Endothelial cell of umbilical vein (primary cell): ENCODE results near the gene LTBP1. TPM values are rescaled to one million over a fixed set of nuclear protein-coding genes. Genes with fewer than 3 reads are reported as not detected.

Experiments
- BruUV-seq: library from RNA; stranded (reverse); fragments of 400-500 nt; replicated peaks from 2 replicates; lab custom pipeline; 2021; lab: Mats Ljungman, UMichigan
- CTCF ChIA-PET: fragments of 300-600, 350-600 bp; sonication (Branson Sonifier 250); formaldehyde crosslinking; loops from one replicate; lab custom pipeline; 2021; ENCODE audit warnings: antibody characterized with exemption, inconsistent platforms; lab: Charles Lee
- POLR2A ChIA-PET: fragments of 300-600, 350-600 bp; sonication (Branson Sonifier 250); formaldehyde crosslinking; loops from one replicate; lab custom pipeline; 2021; ENCODE audit warnings: antibody characterized with exemption, inconsistent platforms; lab: Charles Lee
- DNase-seq: peaks from one replicate; pipeline ENCODE4 v3.0.0-alpha.2; 2011; ENCODE audit warnings: low read depth, low spot score
- FAIRE-seq: peaks from 2 replicates; lab custom pipeline; 2011; peaks lifted over from hg19 to GRCh38; lab: Jason Lieb, UNC
- H2AFZ ChIP-seq: 2 replicates; pipeline ENCODE4 v1.6.0; 2012; ENCODE audit warnings: low read depth, low read length, control low read depth, inconsistent platforms
- H3K27ac ChIP-seq: 2 replicates; pipeline ENCODE4 v1.5.1; 2011; ENCODE audit warnings: low read depth, mild to moderate bottlenecking, control low read depth, low read length, moderate library complexity; ENCODE audit not compliant: insufficient read depth
- H3K27me3 ChIP-seq, 2 experiments: 2 replicates each; pipeline versions ENCODE4 v1.6.0 to v1.6.1; 2011; ENCODE audit warnings: low read length in 2 of 2, mixed read lengths in 1 of 2; ENCODE audit not compliant: control insufficient read depth in 2 of 2, insufficient read depth in 2 of 2
- H3K36me3 ChIP-seq, 2 experiments: 2 replicates in 1 of 2; 3 replicates in 1 of 2; pipeline ENCODE4 v1.5.1; 2011; ENCODE audit warnings: low read length in 2 of 2, mild to moderate bottlenecking in 1 of 2, moderate library complexity in 1 of 2; ENCODE audit not compliant: control insufficient read depth in 2 of 2, insufficient read depth in 2 of 2; ENCODE audit errors: extremely low read depth in 1 of 2
- H3K4me1 ChIP-seq: 3 replicates; pipeline ENCODE4 v1.5.1; 2011; ENCODE audit warnings: mild to moderate bottlenecking, low read length; ENCODE audit not compliant: control insufficient read depth, insufficient read depth; ENCODE audit errors: extremely low read depth
- H3K4me2 ChIP-seq: 2 replicates; pipeline ENCODE4 v1.6.1; 2011; ENCODE audit warnings: low read length, control low read depth, mixed read lengths; ENCODE audit not compliant: insufficient read depth
- H3K4me3 ChIP-seq, 3 experiments: fragments of 200-600 bp in 1 of 3; sonication (generic), shearing (Covaris generic) in 1 of 3; replicated peaks in 1 of 3; 2 replicates each; pipeline ENCODE4 v1.5.1; 2011 to 2016; ENCODE audit warnings: control low read depth in 3 of 3, low read length in 3 of 3, mild to moderate bottlenecking in 2 of 3, inconsistent platforms in 1 of 3, low read depth in 1 of 3, moderate library complexity in 1 of 3; ENCODE audit not compliant: insufficient read depth in 1 of 3
- H3K79me2 ChIP-seq: 2 replicates; pipeline ENCODE4 v1.6.0; 2012; ENCODE audit warnings: low read length, inconsistent platforms; ENCODE audit not compliant: control insufficient read depth, insufficient read depth
- H3K9ac ChIP-seq: replicated peaks from 2 replicates; pipeline ENCODE3; 2011; ENCODE audit warnings: low read length, control low read depth; ENCODE audit not compliant: insufficient read depth; ENCODE audit errors: extremely low read depth
- H3K9me1 ChIP-seq: replicated peaks from 3 replicates; pipeline ENCODE4 v1.6.0; 2011; ENCODE audit warnings: mild to moderate bottlenecking, low read length; ENCODE audit not compliant: control insufficient read depth, insufficient read depth; ENCODE audit errors: extremely low read depth
- H3K9me3 ChIP-seq: replicated peaks from 2 replicates; pipeline ENCODE4 v1.5.1; 2012; ENCODE audit warnings: low read length, inconsistent platforms; ENCODE audit not compliant: control insufficient read depth, insufficient read depth
- H4K20me1 ChIP-seq: replicated peaks from 2 replicates; pipeline ENCODE3; 2011; ENCODE audit warnings: mild to moderate bottlenecking, low read length; ENCODE audit not compliant: control insufficient read depth, insufficient read depth; ENCODE audit errors: extremely low read depth
- EZH2 ChIP-seq: IDR thresholded peaks from 2 replicates; pipeline ENCODE4 v1.6.1; 2012; ENCODE audit warnings: borderline replicate concordance, low read depth, mild to moderate bottlenecking, moderate library complexity, low read length, inconsistent platforms; ENCODE audit not compliant: severe bottlenecking
- GATA2 ChIP-seq: IDR thresholded peaks from 2 replicates; pipeline ENCODE4 v1.7.0; 2011; ENCODE audit warnings: low read depth, mild to moderate bottlenecking, moderate library complexity, mixed read lengths, low read length; ENCODE audit not compliant: insufficient read length, insufficient read depth
- JUN ChIP-seq: IDR thresholded peaks from 2 replicates; pipeline ENCODE4 v1.6.1; 2011; ENCODE audit warnings: borderline replicate concordance, low read depth; ENCODE audit not compliant: insufficient read length, insufficient read depth
- POLR2A ChIP-seq: IDR thresholded peaks from 2 replicates; pipeline ENCODE4 v1.6.1; 2012; ENCODE audit warnings: low read depth, mild to moderate bottlenecking, control low read depth, low read length
- dilution Hi-C: fragments of 300-500 bp; cut with MboI; formaldehyde crosslinking; loops from one replicate; pipeline ENCODE4 v1.15.0; 2019; ENCODE audit warnings: low sequenced_read_pairs; ENCODE audit not compliant: extremely low pct_ligation_motif_present
- intact Hi-C: fragments of 100-400 bp; cut with micrococcal nuclease; formaldehyde crosslinking; loops from one replicate; pipeline ENCODE4 v1.10.0; 2022
- polyA plus RNA-seq, 4 experiments: library from polyadenylated mRNA; depleted of rRNA in 3 of 4; stranded (reverse) in 3 of 4; unstranded in 1 of 4; fragments of >200 nt; gene quantifications; 2 replicates each; pipeline versions ENCODE4 v1.2.1 to v1.2.3, GENCODE V29; 2011 to 2012; ENCODE audit warnings: missing spikeins in 1 of 4
- total RNA-seq: library from RNA; stranded (reverse); gene quantifications from 2 replicates; pipeline ENCODE4 v1.2.3, GENCODE V29; 2021
- TF ChIP-seq, protein P1 (sequence below), 2 donors: IDR thresholded peaks; 1 replicate in 1 of 2; 2 replicates in 1 of 2; pipeline ENCODE4 v1.5.1; 2011; ENCODE audit warnings: low read length in 2 of 2, mild to moderate bottlenecking in 2 of 2, moderate library complexity in 2 of 2, control low read depth in 1 of 2, inconsistent platforms in 1 of 2, low read depth in 1 of 2; ENCODE audit not compliant: insufficient read depth in 1 of 2; ENCODE audit errors: extremely low read depth in 1 of 2

LTBP1 gene
- total and polyA plus RNA-seq, 2 donors (not counting 3 experiments of a cell fraction or from before 2014, with no cell fraction given): 57.4 to 68.2 TPM

DNA sequence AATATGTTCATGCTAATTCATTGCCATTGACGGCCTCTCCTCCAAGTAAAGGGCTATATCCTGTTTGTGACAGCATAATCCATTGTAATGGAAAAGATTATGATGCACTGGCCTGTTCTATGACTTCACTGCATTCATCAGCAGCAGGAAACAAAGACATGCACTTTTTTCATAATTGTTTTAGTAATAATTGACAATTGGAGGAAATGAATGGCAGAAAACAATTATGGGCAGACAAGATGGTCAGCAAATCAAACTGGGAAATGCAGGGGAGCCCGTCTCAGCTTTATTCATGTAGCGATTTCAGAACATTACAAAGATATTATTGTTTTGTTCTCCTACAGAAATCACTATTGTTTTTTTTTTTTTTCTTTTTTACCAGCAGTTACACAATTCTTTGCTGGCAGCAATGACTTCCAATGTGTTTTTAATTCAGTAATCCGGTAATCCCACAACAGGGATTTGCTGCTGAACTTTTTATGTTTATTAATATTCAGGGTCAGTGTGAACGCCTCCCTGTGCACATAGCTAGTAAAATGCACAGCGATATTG, 495.9 kb downstream of the LTBP1 start:
- Histone ChIP-seq H3K27ac (peak overlapping the region; percentile 58), H3K9me1 (no peaks in the 10 kb centered on the region), H2AFZ (peak overlapping the region; percentile 24), H3K9me3 (no peaks in the 10 kb centered on the region), H4K20me1 (no peaks in the 10 kb centered on the region), H3K36me3 (no peaks in the 10 kb centered on the region), H3K4me3 (no peak overlapping the region), H3K4me1 (peaks cover 9% of the 10 kb centered on the region), H3K4me2 (peak overlapping the region; percentile 53), H3K27me3 (no peaks in the 10 kb centered on the region), H3K79me2 (no peaks in the 10 kb centered on the region), H3K9ac (no peak overlapping the region)
- DNase-seq (peak; percentile 91), FAIRE-seq (peak; percentile 88)
- TF ChIP-seq JUN: peak; percentile 87
- no peak for TF ChIP-seq GATA2
- dilution Hi-C loops (no loop called here), intact Hi-C loops (loop anchor here (5.0 kb wide), 1 partner anchor 420 kb away; no protein-coding TSS in a partner anchor)
- ChIA-PET CTCF (interaction anchor here (1.0 to 6.7 kb wide), 7 partner anchors 10 to 670 kb away, joined by 3 to 154 read pairs (median 20); no protein-coding TSS in a partner anchor), POLR2A (interaction anchor here (0.7 kb wide), 1 partner anchor 15 kb away, joined by 4 read pairs; no protein-coding TSS in a partner anchor)
- no TSS peak for BruUV-seq

GRCh38 chr2:33443274-33443829, 496.6 kb downstream of the LTBP1 start:
- TF ChIP-seq, protein P1, sequence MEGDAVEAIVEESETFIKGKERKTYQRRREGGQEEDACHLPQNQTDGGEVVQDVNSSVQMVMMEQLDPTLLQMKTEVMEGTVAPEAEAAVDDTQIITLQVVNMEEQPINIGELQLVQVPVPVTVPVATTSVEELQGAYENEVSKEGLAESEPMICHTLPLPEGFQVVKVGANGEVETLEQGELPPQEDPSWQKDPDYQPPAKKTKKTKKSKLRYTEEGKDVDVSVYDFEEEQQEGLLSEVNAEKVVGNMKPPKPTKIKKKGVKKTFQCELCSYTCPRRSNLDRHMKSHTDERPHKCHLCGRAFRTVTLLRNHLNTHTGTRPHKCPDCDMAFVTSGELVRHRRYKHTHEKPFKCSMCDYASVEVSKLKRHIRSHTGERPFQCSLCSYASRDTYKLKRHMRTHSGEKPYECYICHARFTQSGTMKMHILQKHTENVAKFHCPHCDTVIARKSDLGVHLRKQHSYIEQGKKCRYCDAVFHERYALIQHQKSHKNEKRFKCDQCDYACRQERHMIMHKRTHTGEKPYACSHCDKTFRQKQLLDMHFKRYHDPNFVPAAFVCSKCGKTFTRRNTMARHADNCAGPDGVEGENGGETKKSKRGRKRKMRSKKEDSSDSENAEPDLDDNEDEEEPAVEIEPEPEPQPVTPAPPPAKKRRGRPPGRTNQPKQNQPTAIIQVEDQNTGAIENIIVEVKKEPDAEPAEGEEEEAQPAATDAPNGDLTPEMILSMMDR (IDR thresholded peaks at IDR 0.05; ENCODE audit: extremely low read depth in 1 of 2, insufficient read depth in 1 of 2, low read depth in 1 of 2, low read length in 2 of 2): no peak
- no peak for TF ChIP-seq EZH2
- TF ChIP-seq POLR2A: no peak

More at GRCh38 chr2:33443274-33443829, 496.6 kb downstream of the LTBP1 start:
- Histone ChIP-seq H4K20me1 (no peaks in the 10 kb centered on the region), H3K4me3 (no peak overlapping the region), H3K9ac (no peak overlapping the region), H3K36me3 (no peaks in the 10 kb centered on the region), H3K27ac (peak overlapping the region; percentile 58), H3K4me1 (peaks cover 9% of the 10 kb centered on the region), H3K79me2 (no peaks in the 10 kb centered on the region), H3K4me2 (no peak overlapping the region), H3K9me3 (no peaks in the 10 kb centered on the region), H3K9me1 (no peaks in the 10 kb centered on the region), H2AFZ (no peak overlapping the region), H3K27me3 (no peaks in the 10 kb centered on the region)
- intact Hi-C loops: loop anchor here (5.0 kb wide), 1 partner anchor 421 kb away; no protein-coding TSS in a partner anchor
- BruUV-seq: no TSS peak
- ChIA-PET POLR2A (no interaction called here), CTCF (interaction anchor here (0.6 to 6.7 kb wide), 8 partner anchors 11 to 670 kb away, joined by 3 to 154 read pairs (median 16); no protein-coding TSS in a partner anchor)
- FAIRE-seq (no peak), DNase-seq (no peak)
- dilution Hi-C loops: no loop called here
